T-helper 2 cell treated with Interferon-gamma antibody and Interleukin-4, amounts not matched to agents 5 μg/mL and 100 μg/mL, for 36 hours (primary cell): ENCODE measurements around the gene ADAMTS6.
"Not testable (repeated sequence)": the region's sequence is repeated elsewhere in the genome, so short reads cannot be mapped to it uniquely, and the experiment has no call there.

ENCODE experiments used
- DNase-seq: peaks from one replicate; pipeline ENCODE4 v3.0.0; 2021; ENCODE audit warnings: low spot score
- H3K27ac Mint-ChIP-seq: one replicate; pipeline ENCODE4 v1.8.0; 2021; ENCODE audit warnings: mild to moderate bottlenecking, mixed read lengths
- H3K27me3 Mint-ChIP-seq: one replicate; pipeline ENCODE4 v1.8.0; 2021; ENCODE audit warnings: low read depth, mixed read lengths
- H3K36me3 Mint-ChIP-seq: one replicate; pipeline ENCODE4 v1.8.0; 2021; ENCODE audit warnings: low read depth, mixed read lengths
- H3K4me1 Mint-ChIP-seq: one replicate; pipeline ENCODE4 v1.8.0; 2021; ENCODE audit warnings: low read depth, mixed read lengths
- H3K4me3 Mint-ChIP-seq: one replicate; pipeline ENCODE4 v1.8.0; 2022; ENCODE audit warnings: mild to moderate bottlenecking, moderate library complexity, mixed read lengths
- H3K9me3 Mint-ChIP-seq: one replicate; pipeline ENCODE4 v1.8.0; 2021; ENCODE audit warnings: mixed read lengths

The ADAMTS6 gene

GRCh38 chr5:65383859-65384258 lies 97.9 kb downstream of the ADAMTS6 start:
- DNase-seq, result no peak
- Mint-ChIP-seq H3K4me1 (no peaks in the 10 kb centered on the region), H3K4me3 (no peak overlapping the region), H3K9me3 (no peaks in the 10 kb centered on the region), H3K27me3 (no peaks in the 10 kb centered on the region), H3K27ac (no peak overlapping the region), H3K36me3 (no peaks in the 10 kb centered on the region)

GRCh38 chr5:65382582-65382981 lies 99.1 kb downstream of the ADAMTS6 start:
- Mint-ChIP-seq H3K9me3 (no peaks in the 10 kb centered on the region), H3K27ac (no peak overlapping the region), H3K4me3 (no peak overlapping the region), H3K4me1 (no peaks in the 10 kb centered on the region), H3K27me3 (no peaks in the 10 kb centered on the region), H3K36me3 (no peaks in the 10 kb centered on the region)
- no peak for DNase-seq

GRCh38 chr5:65370505-65370904 lies 111.2 kb downstream of the ADAMTS6 start:
- not testable (repeated sequence) for H3K4me3 Mint-ChIP-seq, DNase-seq, H3K9me3 Mint-ChIP-seq, H3K27me3 Mint-ChIP-seq, H3K27ac Mint-ChIP-seq, H3K36me3 Mint-ChIP-seq, H3K4me1 Mint-ChIP-seq

GRCh38 chr5:65366655-65367054 lies 115.1 kb downstream of the ADAMTS6 start:
- Mint-ChIP-seq H3K9me3 (no peaks in the 10 kb centered on the region), H3K27ac (no peak overlapping the region), H3K4me3 (no peak overlapping the region), H3K27me3 (no peaks in the 10 kb centered on the region), H3K36me3 (no peaks in the 10 kb centered on the region), H3K4me1 (no peaks in the 10 kb centered on the region)
- DNase-seq, result no peak

GRCh38 chr5:65364907-65365306 lies 116.8 kb downstream of the ADAMTS6 start:
- H3K27me3 Mint-ChIP-seq, result no peaks in the 10 kb centered on the region
- no peaks in the 10 kb centered on the region for H3K9me3 Mint-ChIP-seq
- H3K36me3 Mint-ChIP-seq, result no peaks in the 10 kb centered on the region
- no peak overlapping the region for H3K4me3 Mint-ChIP-seq
- H3K27ac Mint-ChIP-seq, result no peak overlapping the region
- DNase-seq, result no peak
- no peaks in the 10 kb centered on the region for H3K4me1 Mint-ChIP-seq

- no peaks in the 10 kb centered on the region for H3K36me3 Mint-ChIP-seq
- H3K4me1 Mint-ChIP-seq, result no peaks in the 10 kb centered on the region
- H3K27me3 Mint-ChIP-seq, result no peaks in the 10 kb centered on the region
- no peaks in the 10 kb centered on the region for H3K9me3 Mint-ChIP-seq
- H3K4me3 Mint-ChIP-seq, result no peak overlapping the region
- DNase-seq, result no peak
- H3K27ac Mint-ChIP-seq, result no peak overlapping the region
Measured at GRCh38 chr5:65363499-65363898, 118.2 kb downstream of the ADAMTS6 start.

- no peak for DNase-seq
- Mint-ChIP-seq H3K36me3 (no peaks in the 10 kb centered on the region), H3K4me1 (no peaks in the 10 kb centered on the region), H3K4me3 (no peak overlapping the region), H3K27ac (no peak overlapping the region), H3K27me3 (peaks cover 2% of the 10 kb centered on the region), H3K9me3 (no peaks in the 10 kb centered on the region)
Measured at GRCh38 chr5:65359981-65360380, 121.7 kb downstream of the ADAMTS6 start.

- peaks cover 2% of the 10 kb centered on the region for H3K27me3 Mint-ChIP-seq
- no peaks in the 10 kb centered on the region for H3K36me3 Mint-ChIP-seq
- no peak overlapping the region for H3K27ac Mint-ChIP-seq
- no peaks in the 10 kb centered on the region for H3K9me3 Mint-ChIP-seq
- no peaks in the 10 kb centered on the region for H3K4me1 Mint-ChIP-seq
- DNase-seq, result no peak
- H3K4me3 Mint-ChIP-seq, result no peak overlapping the region
Measured at GRCh38 chr5:65359569-65359968, 122.2 kb downstream of the ADAMTS6 start.

- Mint-ChIP-seq H3K9me3 (no peaks in the 10 kb centered on the region), H3K27ac (no peak overlapping the region), H3K27me3 (peaks cover 2% of the 10 kb centered on the region), H3K36me3 (no peaks in the 10 kb centered on the region), H3K4me3 (no peak overlapping the region), H3K4me1 (no peaks in the 10 kb centered on the region)
- DNase-seq, result no peak
Measured at GRCh38 chr5:65356274-65356673, 125.4 kb downstream of the ADAMTS6 start.

- Mint-ChIP-seq H3K9me3 (no peaks in the 10 kb centered on the region), H3K4me3 (no peak overlapping the region), H3K4me1 (no peaks in the 10 kb centered on the region), H3K27ac (no peak overlapping the region), H3K36me3 (no peaks in the 10 kb centered on the region), H3K27me3 (peaks cover 2% of the 10 kb centered on the region)
- DNase-seq, result no peak
Measured at GRCh38 chr5:65355301-65355700, 126.4 kb downstream of the ADAMTS6 start.

GRCh38 chr5:65341835-65342234 lies 139.9 kb downstream of the ADAMTS6 start:
- no peak overlapping the region for H3K4me3 Mint-ChIP-seq
- H3K27ac Mint-ChIP-seq, result no peak overlapping the region
- no peak for DNase-seq
- H3K27me3 Mint-ChIP-seq, result no peaks in the 10 kb centered on the region
- no peaks in the 10 kb centered on the region for H3K36me3 Mint-ChIP-seq
- H3K4me1 Mint-ChIP-seq, result no peaks in the 10 kb centered on the region
- H3K9me3 Mint-ChIP-seq, result peaks cover 33% of the 10 kb centered on the region

- H3K4me1 Mint-ChIP-seq, result no peaks in the 10 kb centered on the region
- H3K27ac Mint-ChIP-seq, result no peak overlapping the region
- H3K36me3 Mint-ChIP-seq, result no peaks in the 10 kb centered on the region
- DNase-seq, result no peak
- no peak overlapping the region for H3K4me3 Mint-ChIP-seq
- H3K27me3 Mint-ChIP-seq, result no peaks in the 10 kb centered on the region
- H3K9me3 Mint-ChIP-seq, result peaks cover 33% of the 10 kb centered on the region
Measured at GRCh38 chr5:65338606-65339151, 143.0 kb downstream of the ADAMTS6 start.

- Mint-ChIP-seq H3K27me3 (no peaks in the 10 kb centered on the region), H3K9me3 (no peaks in the 10 kb centered on the region), H3K4me1 (no peaks in the 10 kb centered on the region), H3K36me3 (no peaks in the 10 kb centered on the region), H3K4me3 (no peak overlapping the region), H3K27ac (no peak overlapping the region)
- DNase-seq, result no peak
Measured at GRCh38 chr5:65334077-65334476, 147.6 kb downstream of the ADAMTS6 start.

GRCh38 chr5:65332591-65332990 lies 149.1 kb downstream of the ADAMTS6 start:
- no peaks in the 10 kb centered on the region for H3K36me3 Mint-ChIP-seq
- no peaks in the 10 kb centered on the region for H3K27me3 Mint-ChIP-seq
- no peak overlapping the region for H3K4me3 Mint-ChIP-seq
- no peaks in the 10 kb centered on the region for H3K9me3 Mint-ChIP-seq
- H3K4me1 Mint-ChIP-seq, result no peaks in the 10 kb centered on the region
- H3K27ac Mint-ChIP-seq, result no peak overlapping the region
- no peak for DNase-seq

- no peaks in the 10 kb centered on the region for H3K9me3 Mint-ChIP-seq
- H3K27ac Mint-ChIP-seq, result no peak overlapping the region
- no peak overlapping the region for H3K4me3 Mint-ChIP-seq
- no peaks in the 10 kb centered on the region for H3K4me1 Mint-ChIP-seq
- H3K36me3 Mint-ChIP-seq, result no peaks in the 10 kb centered on the region
- H3K27me3 Mint-ChIP-seq, result no peaks in the 10 kb centered on the region
- no peak for DNase-seq
Measured at GRCh38 chr5:65329266-65329665, 152.5 kb downstream of the ADAMTS6 start.
